ENCODE results near the gene ILKAP. TPM values are rescaled to one million over a fixed set of nuclear protein-coding genes. Genes with fewer than 3 reads are reported as not detected.
"Not testable (repeated sequence)": the region's sequence is repeated elsewhere in the genome, so short reads cannot be mapped to it uniquely, and the experiment has no call there.

ILKAP gene
- total and polyA plus RNA-seq, 2 of the 4 experiments (the other 2 are of a cell fraction): 13.3 to 44.2 TPM

GRCh38 chr2:238171072-238171431 lies 32.4 kb downstream of the ILKAP start:
- peak overlapping the region; percentile 97; the same call in 1 of the 2 replicates for H3K27ac ChIP-seq (ENCODE audit: insufficient read depth, low read length)
- H3K9me1 ChIP-seq (ENCODE audit: insufficient read depth, low read length): peaks cover 41% of the 10 kb centered on the region
- H3K23ac ChIP-seq (ENCODE audit: low read depth, low read length): peak overlapping the region; percentile 26; the same call in 1 of the 2 replicates
- DNase-seq; H2BK15ac ChIP-seq (ENCODE audit: low read depth, low read length); H2AFZ ChIP-seq (replicated peaks; ENCODE audit: low read length, poor library complexity); in situ Hi-C loops (cut with MboI; ENCODE audit: low sequenced_read_pairs); H3K14ac ChIP-seq (replicated peaks; ENCODE audit: low read depth, low read length); H4K20me1 ChIP-seq (ENCODE audit: insufficient read depth, low read length); CTCF ChIA-PET; H3K56ac ChIP-seq (ENCODE audit: extremely low read depth, insufficient read depth, low read length); H2AK9ac ChIP-seq (replicated peaks; ENCODE audit: low read depth, low read length, poor library complexity); BruUV-seq (replicated peaks); H2BK20ac ChIP-seq (ENCODE audit: low read depth, low read length); dilution Hi-C loops (cut with HindIII; ENCODE audit: low sequenced_read_pairs, unreplicated experiment); H3K9me3 ChIP-seq (ENCODE audit: control insufficient read depth, insufficient read depth, low read length); POLR2A ChIA-PET (ENCODE audit: unreplicated experiment); ATAC-seq (ENCODE audit: low read depth); H3K27me3 ChIP-seq (ENCODE audit: control insufficient read depth, insufficient read depth, low read length); H3K4me3 ChIP-seq (ENCODE audit: insufficient read depth, low read depth, low read length); H2AK5ac ChIP-seq (ENCODE audit: low read depth, low read length); H3K4me2 ChIP-seq (ENCODE audit: low read depth, low read length); H4K5ac ChIP-seq (ENCODE audit: low read depth, low read length); H3K9ac ChIP-seq (ENCODE audit: low read depth, low read length): not testable (repeated sequence)
- peak overlapping the region; percentile 33 to 69; a peak in 2 of 4 replicates for H4K8ac ChIP-seq (ENCODE audit: low read depth in 2 of 2, low read length in 2 of 2)
- no CpG with 5 or more reads among the region's 5 CpGs for WGBS, 2 experiments (ENCODE audit: extremely low coverage in 2 of 2, insufficient read length in 1 of 2)
- peak; percentile 62 for TF ChIP-seq CEBPB (IDR thresholded peaks at IDR 0.05; ENCODE audit: low read depth, low read length)
- H3K18ac ChIP-seq (ENCODE audit: low read depth, low read length): peak overlapping the region; percentile 97; the same call in 1 of the 2 replicates
- peak overlapping the region; percentile 93 for H2BK120ac ChIP-seq (ENCODE audit: low read depth, low read length)
- intact Hi-C loops (cut with micrococcal nuclease): loop anchor here (10.0 kb wide), 1 partner anchor 176 kb away; no protein-coding TSS in a partner anchor
- H3K4ac ChIP-seq (ENCODE audit: low read depth, low read length): peak overlapping the region; percentile 99; the same call in 1 of the 2 replicates
- H2BK5ac ChIP-seq (ENCODE audit: low read depth, low read length, poor library complexity, severe bottlenecking): peak overlapping the region; percentile 100
- peaks cover 47% of the 10 kb centered on the region for H3K36me3 ChIP-seq (ENCODE audit: control insufficient read depth, insufficient read depth, low read length)
- peaks cover 14 to 57% of the 10 kb centered on the region in 2 experiments; a peak in 3 of 4 replicates for H3K79me1 ChIP-seq (ENCODE audit: low read depth in 1 of 2, low read length in 2 of 2)
- peaks cover 31% of the 10 kb centered on the region for H3K4me1 ChIP-seq (ENCODE audit: control insufficient read depth, insufficient read depth, low read length)
- H4K91ac ChIP-seq (ENCODE audit: insufficient read depth, low read depth, low read length): peak overlapping the region; percentile 90; the same call in 1 of the 2 replicates
